ENCODE measurements around the gene CDC73. TPM values are rescaled to one million over a fixed set of nuclear protein-coding genes. Genes with fewer than 3 reads are reported as not detected.

Gene CDC73
- total RNA-seq, 2 donors from 2014 or later = 27.8 to 30.1 TPM

GRCh38 chr1:193293726-193294125 is 171.9 kb downstream of the CDC73 start:
- Histone ChIP-seq H3K4me3 (no peak overlapping the region), H3K36me3 (no peaks in the 10 kb centered on the region), H3K9me3 (peaks cover 0 to 11% of the 10 kb centered on the region in 2 donors), H3K27ac (no peak overlapping the region), H3K27me3 (no peaks in the 10 kb centered on the region), H3K4me1 (no peaks in the 10 kb centered on the region)
- no peak for DNase-seq (ENCODE audit: low spot score)
- TF ChIP-seq CTCF (IDR thresholded peaks at IDR 0.05) = no peak

DNA sequence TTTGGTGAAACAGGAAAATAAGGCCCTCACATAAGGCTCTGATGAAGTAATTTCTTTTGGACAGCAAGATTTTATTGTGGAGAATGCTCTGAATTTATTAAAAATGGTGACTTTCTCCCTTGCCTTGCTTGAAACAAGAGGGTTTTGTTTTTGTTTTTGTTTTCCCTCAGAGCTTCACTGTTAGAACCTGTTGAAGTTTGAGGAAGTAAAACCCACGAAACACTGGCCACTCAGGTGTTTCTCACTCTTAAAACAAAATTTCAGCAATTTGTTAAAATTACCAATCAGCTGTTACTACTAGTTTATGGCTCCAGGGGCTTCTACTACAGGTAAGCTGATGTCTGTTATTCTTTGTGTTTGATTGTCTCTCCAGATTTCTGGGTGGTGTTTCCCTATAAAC is 177.2 kb downstream of the CDC73 start:
- H3K4me1 ChIP-seq = no peaks in the 10 kb centered on the region
- H3K4me3 ChIP-seq = no peak overlapping the region
- peaks cover 0 to 2% of the 10 kb centered on the region in 2 donors for H3K27me3 ChIP-seq
- no peak for TF ChIP-seq CTCF (IDR thresholded peaks at IDR 0.05)
- H3K9me3 ChIP-seq = peaks cover 0 to 11% of the 10 kb centered on the region in 2 donors
- no peaks in the 10 kb centered on the region for H3K36me3 ChIP-seq
- DNase-seq (ENCODE audit: low spot score) = no peak
- no peak overlapping the region for H3K27ac ChIP-seq

- no peak overlapping the region for H3K4me3 ChIP-seq
- H3K27ac ChIP-seq = no peak overlapping the region
- no peak for TF ChIP-seq CTCF (IDR thresholded peaks at IDR 0.05)
- DNase-seq (ENCODE audit: low spot score) = no peak
- H3K4me1 ChIP-seq = no peaks in the 10 kb centered on the region
- no peaks in the 10 kb centered on the region for H3K9me3 ChIP-seq
- peaks cover 0 to 2% of the 10 kb centered on the region in 2 donors for H3K27me3 ChIP-seq
- no peaks in the 10 kb centered on the region for H3K36me3 ChIP-seq
These were observed 179.9 kb downstream of the CDC73 start for GRCh38 chr1:193301746-193302145.

DNA sequence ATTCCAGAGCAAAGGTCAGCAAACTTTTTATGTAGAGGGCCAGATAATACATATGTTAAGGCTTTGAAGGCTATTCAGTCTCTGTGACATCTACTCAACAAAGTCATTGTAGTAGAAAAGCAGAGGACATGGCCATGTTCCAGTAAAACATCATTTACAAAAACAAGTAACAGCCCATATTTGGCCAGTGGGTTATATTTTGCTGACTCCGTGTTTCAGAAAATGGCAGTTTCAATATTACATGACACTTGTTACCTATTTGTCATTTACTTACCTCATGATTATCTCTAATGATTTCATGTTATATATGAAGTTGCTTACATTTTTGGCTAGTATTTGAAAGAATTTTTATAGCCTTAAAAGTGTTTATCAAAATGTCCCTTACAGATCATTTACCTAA is 182.0 kb downstream of the CDC73 start:
- no peak for DNase-seq (ENCODE audit: low spot score)
- Histone ChIP-seq H3K36me3 (no peaks in the 10 kb centered on the region), H3K4me3 (no peak overlapping the region), H3K27ac (no peak overlapping the region), H3K27me3 (peaks cover 0 to 2% of the 10 kb centered on the region in 2 donors), H3K9me3 (no peaks in the 10 kb centered on the region), H3K4me1 (no peaks in the 10 kb centered on the region)
- TF ChIP-seq CTCF (IDR thresholded peaks at IDR 0.05) = no peak

MicroRNAs encoded within 50 kb of the gene (microRNA counts, 767-probe panel; counts per million panel counts)
- microRNA hsa-miR-1278 = 0 to 31.0 counts per million in 2 donors

Small RNA genes within 50 kb of the gene (microRNA-seq; reads per million reads assigned to microRNA genes)
- 0 reads per million in 2 donors for gene MIR1278 (ENCODE audit: borderline number of aligned reads in 2 of 2, borderline replicate concordance in 1 of 2)

Other genes with a start within 250 kb of the CDC73 start
- gene UCHL5, start 62.7 kb upstream of the CDC73 start, total RNA-seq = 10 to 100 TPM; 18.9 to 32.9 TPM
- gene RO60, start 62.4 kb upstream of the CDC73 start, total RNA-seq = 10 to 100 TPM; 58.9 to 64.4 TPM
- 10 to 100 TPM in 1 of 2 donors, 1 to 10 TPM in 1; 6.8 to 12.1 TPM for gene GLRX2, start 16.6 kb upstream of the CDC73 start, total RNA-seq
- 10 to 100 TPM; 27.9 to 51.7 TPM for gene B3GALT2, start 64.6 kb downstream of the CDC73 start, total RNA-seq